Measurements from ENCODE around the gene FAM149B1.
A peak's percentile ranks its signal among the peaks of the same experiment; 100 is the strongest.

Gene FAM149B1

DNA sequence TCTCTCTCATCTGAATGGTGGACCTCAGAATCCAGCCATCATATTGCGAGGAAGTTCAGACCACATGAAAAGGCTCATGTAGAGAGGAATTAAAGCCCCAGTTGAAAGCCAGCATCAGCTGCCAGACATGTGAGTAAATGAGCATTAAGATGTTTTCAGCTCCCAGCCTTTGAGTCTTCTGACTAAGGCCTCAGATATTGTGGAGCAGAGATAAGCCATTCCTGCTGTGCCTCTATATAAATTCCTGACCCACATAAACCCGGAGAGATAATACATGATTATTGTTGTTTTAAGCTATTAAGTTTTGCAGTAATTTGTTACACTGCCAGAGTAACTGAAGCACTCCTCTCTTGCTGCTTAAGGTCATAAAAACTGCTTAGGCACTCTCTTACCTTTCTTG lies 14.6 kb downstream of the FAM149B1 start:
- no peak for DNase-seq

DNA sequence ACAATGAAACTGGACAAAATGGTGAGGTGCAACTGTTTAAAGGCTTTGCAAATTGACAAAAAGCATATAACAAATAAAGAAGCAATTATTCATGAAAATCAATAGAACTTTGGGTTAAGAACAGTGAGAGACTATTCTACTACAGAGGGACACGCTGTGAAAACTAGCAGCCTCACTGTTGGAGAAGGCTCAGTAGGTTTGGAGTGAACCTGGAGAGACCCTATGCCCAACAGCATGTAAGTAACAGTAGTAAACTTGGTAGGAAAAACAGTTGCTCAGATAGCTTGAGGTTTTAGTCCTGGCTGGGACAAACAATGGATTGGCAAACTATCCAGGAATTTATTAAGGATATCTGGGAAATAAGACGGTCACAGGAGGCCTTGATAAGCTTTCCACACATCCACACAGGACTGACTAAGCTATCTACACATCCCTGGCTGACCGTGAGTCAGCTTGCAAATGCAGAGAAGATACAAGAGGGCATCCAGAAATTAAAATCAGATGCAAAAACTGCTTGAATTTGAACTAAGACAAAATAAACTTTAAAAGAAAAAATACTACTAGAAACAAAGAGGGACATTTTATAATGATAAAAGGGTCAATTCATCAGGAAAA lies 15.9 kb downstream of the FAM149B1 start:
- DNase-seq, result no peak

DNA sequence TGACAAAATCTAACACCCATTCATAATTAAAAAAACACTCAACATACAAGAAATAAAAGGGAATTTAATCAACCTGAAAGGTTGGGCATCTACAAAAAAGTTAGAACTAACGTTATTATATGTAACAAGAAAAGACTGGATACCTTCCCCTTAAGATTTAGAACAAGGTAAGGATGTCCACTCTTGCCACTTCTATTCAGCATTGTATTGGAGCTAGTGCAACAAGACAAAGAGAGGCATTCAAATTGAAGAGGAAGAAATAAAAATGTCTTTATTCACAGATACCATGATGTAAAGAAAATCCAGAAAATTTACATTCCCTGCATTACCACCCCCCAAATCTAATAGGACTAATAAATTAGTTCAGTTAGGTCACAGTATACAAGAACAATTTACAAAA lies 18.3 kb downstream of the FAM149B1 start:
- DNase-seq, result no peak

DNA sequence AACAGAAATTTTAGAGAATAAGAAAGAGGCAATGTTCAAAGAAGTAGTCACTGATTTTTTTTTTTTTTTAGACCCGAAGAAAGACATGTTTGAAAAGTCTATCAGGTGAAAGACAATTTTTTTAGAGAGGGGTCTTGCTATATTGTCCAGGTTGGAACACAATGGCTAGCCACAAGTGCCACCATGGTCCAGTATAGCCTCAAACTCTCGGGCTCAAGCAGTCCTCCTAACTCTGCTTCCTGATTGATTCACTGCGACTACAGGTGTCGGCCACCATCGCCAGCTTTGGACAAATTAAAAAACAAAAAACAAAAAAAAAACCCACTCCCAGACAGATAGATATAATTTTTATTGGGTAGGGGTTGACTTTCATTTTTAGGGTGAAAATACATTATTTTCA lies 22.3 kb downstream of the FAM149B1 start:
- no peak for DNase-seq

DNA sequence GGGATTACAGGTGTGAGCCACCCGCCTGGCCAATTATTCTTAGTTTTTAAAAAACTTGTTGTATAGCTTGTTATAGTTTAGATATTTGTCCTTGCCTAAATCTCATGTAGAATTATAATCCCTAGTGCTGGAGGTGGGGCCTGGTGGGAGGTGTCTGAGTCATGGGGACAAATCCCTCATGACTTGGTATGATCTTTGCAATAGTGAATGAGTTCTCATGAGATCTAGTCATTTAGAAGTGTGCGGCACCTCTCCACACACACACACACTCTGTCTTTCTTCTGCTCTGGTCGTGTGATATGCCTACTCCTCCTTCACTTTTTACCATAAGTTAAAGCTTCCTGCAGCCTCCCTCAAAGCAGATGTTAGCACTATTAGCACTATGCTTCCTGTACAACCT lies 37.2 kb downstream of the FAM149B1 start:
- DNase-seq, result no peak

DNA sequence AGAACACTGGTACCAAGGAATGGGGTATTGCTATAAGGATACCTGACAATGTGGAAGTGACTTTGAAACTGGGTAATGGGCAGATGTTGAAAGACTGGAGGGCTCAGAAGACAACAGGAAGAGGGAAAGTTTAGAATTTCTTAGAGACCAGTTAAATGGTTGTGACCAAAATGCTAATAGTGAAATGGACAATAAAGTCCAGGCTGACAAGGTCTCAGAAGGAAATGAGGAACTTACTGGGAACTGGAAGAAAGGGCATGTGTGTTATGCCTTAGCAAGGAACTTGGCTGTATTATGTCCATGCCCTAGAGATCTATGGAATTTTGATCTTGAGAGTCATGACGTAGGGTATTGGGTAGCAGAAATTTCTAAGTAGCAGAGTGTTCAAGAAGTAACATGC lies 38.0 kb downstream of the FAM149B1 start:
- DNase-seq, result no peak

DNA sequence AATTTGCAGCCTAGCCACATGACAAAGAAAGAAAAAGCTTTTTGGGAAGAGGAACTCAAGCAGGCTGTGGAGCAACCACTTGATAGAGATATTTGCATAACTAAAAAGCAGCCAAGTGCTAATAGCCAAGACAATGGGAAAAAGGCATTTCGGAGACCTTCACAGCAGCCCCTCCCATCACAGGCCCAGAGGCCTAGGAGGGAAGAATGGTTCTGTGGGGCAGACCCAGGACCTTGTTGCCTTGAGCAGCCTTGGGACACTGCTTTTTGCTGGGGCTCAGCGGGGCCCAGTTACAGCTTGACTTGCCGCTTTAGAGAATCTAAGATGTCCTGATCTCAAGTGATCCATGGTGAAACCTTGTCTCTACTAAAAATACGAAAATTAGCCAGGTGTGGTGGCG lies 38.5 kb downstream of the FAM149B1 start:
- no peak for DNase-seq

DNA sequence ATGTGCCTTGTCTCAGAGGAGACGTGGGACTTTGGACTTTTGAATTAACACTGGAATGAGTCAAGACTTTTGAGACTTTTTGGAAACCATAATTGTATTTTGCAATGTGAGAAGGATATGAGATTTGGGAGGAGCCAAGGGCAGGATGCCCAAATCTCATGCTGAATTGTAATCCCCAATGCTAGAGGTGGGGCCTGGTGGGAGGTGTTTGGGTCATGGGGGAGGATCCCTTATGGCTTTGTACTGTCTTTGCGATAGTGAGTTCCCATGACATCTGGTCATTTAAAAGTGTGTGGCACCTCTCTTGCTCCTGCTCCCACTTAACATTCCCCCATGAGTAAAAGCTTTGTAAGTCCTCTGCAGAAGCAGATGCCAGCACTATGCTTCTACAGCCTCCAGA lies 40.0 kb downstream of the FAM149B1 start:
- DNase-seq, result no peak

DNA sequence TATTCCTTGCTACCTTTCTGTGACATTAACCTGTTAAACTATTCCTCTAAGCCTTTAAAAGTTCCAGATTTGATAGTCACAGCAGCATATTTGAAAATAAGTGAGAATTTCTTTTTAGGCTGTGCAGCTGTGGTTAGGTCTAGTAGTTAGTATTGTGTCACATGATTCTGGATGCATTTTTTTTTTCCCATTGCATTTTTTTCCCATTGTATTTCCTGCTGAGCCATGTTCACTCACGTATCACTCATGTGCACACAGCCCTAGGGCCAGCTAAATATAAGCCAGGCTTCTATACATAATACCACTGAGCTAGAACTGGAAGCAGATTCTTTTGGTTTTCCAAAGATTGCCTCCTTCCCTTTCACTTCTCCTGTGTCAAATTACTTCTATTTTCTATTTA lies 41.8 kb downstream of the FAM149B1 start:
- DNase-seq, result no peak

DNA sequence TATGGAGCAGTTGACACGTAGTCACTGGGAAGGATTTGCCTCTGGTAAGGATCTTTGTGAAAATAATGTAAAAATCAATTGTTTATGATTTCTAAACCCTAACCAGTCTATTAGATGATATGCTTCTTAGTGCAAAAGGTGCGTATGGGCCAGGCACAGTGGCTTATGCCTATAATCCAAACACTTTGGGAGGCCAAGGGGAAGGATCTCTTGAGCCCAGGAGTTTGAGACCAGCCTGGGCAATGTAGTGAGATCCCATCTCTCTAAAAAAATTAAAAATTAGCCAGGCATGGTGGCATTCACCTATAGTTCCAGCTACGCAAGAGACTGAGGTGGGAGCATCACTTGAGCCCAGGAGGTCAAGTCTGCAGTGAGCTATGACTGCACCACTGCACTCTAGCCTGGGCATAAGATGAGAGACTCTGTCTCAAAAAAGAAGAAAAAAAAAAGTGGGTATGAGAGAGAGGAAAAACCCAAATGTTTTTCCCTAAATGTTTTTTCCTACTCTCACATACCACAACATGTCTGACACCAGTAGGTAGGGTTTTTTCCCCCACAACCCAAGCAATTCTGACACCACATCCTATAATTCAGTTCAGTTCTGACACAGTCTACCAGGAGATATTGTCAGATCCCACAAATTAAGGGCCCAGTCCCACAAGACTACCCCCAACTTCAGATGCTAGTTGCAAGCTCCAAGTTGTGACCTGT lies 42.6 kb downstream of the FAM149B1 start:
- DNase-seq, result no peak

DNA sequence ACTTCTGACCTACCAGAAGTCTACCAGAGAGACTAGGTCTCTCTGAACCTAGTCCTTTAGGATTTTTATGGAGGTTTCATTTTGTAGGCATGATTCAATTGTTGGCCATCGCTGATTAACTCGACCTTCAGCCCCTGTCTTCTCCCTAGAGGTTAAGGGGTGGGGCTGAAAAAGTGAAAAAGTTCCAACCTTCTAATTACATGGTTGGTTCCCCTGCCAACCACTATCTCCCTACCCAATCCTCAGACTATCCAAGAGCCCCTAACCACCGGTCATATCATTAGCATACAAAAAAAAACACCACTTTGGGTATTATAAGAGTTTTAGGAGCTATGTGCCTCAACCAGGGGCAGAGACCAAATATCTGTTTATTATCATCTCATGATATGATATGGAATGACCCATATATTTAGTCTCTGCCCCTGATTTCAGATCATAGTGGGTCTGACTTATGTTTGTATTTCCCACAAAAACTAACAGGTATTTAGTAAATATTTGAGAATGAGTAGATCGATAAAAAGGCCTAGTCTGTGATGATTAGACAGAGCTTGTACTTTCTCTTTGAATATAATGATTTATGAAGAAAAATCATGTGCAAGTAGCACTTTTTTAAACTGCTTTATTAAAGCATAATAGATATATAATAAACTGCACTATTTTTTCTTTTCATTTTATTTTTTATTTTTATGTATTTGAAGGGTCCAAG lies 43.3 kb downstream of the FAM149B1 start:
- DNase-seq, result no peak

DNA sequence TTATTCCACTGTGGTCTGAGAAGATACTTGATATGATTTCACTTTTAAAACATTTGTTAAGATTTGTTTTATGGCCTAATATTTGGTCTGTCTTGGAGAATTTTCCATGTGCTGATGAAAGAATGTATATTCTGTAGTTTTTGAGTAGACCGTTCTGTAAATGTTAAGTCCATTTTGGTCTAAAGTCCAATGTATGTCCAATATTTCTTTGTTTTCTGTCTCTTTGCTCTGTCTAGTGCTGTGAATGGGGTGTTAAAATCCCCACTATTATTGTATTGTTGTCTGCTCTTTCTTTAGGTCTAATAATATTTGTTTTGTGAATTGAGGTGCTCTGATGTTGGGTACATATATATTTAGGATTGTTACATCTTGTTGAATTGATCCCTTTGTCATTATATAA lies 47.8 kb downstream of the FAM149B1 start:
- no peak for DNase-seq

DNA sequence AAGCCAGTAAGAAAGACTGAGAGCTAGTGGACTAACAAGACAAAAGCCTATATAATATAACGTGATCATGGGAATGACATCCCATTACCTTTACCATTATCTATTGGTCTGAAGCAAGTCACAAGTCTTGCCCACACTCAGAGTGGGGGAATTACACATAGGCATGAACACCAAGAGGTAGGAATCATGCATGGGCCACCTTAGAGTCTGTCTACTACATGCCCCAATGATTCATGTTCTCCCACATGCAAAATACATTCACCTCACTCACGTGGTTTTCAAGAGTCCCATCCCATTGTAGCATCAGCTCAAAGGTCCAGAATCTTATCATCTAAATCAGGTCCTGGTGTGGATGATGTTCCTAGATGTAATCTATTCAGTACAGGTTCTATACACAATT lies 49.7 kb downstream of the FAM149B1 start:
- DNase-seq, result no peak

DNA sequence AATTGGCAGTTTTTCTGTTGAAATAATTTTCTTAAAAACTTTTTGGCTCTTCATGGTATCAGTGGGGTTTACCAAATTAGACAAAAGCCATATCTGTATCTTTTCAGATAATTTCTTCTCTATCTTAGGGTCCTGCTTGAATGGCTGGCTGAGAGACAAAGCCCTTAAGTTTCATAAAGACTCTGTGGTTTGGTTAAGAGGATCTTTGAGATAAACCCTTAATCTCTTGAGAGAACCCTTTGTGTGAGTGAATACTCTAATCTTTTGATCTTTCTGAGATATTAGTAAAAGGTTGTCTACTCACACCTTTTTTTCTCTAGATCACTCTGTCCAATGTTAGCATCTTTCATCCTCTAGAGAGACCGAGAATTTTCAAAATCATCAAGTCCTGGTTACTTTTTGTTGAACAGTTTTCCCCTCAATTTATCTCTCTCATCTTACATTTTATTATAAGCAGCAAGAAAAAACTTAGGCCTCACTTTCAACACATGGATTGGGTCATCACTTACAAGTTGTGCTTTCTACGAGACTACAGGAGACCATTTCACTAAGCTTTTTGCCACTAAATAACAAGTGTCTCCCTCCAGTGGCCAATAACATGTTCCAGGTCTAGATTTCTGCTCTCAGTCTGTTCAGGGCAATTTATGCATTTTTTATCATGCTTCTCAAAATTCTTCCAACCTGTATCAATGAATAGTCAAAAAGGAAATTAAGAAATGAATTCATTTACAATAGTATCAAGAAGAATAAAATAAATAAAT lies 50.7 kb downstream of the FAM149B1 start:
- DNase-seq, result peak; percentile 77

DNA sequence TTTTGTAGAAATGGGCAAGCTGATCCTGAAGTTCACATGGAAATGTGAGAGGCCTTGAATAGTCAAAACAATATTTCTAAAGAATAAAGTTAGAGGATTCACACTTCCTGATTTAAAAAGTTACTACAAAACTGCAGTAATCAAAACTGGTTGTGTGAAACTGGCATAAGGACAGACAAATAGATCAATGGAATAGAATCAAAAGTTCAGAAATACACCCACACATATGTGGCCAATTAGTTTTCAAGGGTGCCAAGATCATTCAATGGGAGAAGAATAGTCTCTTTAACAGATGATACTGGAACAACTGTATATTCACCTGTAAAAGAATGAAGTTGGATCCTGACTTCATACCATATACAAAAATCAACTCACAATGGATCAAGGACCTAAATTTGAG lies 51.5 kb downstream of the FAM149B1 start:
- DNase-seq, result no peak

DNA sequence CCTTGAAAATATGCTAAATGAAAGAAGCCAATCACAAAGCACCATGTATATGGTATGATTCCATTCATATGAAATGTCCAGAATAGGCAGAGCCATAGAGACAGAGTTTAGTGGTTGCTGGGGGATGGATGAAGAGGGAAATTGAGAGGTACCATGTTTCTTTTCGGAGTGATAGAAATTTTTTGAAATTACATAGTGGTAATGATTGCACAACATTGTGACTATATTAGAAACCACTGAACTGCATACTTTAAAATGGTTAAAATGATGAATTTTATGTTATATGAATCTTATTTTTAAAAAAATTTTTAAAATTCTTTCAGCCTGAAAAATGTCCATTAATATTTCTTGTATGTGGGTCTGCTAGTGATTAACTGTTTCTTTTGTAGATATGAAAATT lies 53.1 kb downstream of the FAM149B1 start:
- DNase-seq, result no peak

DNA sequence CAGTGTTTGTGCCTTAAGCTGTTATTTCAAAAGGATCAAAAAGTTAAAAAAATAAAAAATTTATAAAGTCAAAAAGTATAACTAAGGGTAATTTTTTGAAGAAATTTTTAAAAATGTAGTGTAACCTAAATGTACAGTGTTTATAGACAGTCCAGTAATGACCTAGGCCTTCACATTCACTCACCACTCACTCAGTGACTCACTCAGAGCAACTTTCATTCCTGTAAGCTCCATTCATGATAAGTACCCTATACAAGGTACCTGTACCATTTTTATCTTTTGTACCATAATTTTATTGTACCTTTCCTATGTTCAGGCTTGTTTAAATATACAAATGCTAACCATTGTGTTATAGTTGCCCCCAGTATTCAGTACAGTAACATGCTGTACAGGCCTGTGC lies 57.6 kb downstream of the FAM149B1 start:
- DNase-seq, result no peak

DNA sequence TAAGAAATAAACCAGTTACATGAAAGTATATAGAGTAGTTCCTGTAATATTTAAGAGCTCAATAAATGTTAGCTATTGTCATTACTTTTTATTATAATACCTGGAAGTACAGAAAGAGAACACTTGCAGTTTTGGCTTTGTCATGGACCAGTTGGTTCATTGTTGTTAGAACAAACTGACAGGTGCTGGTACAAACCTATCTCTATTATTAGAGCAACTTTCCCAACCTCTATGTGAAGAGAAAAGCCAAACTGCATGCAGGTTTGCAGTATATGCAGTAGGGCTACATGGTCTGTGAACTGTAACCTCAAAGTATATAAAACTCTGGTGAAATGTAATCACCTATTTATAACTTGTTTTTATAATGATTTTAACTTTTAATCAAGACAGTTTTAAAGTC lies 58.7 kb downstream of the FAM149B1 start:
- no peak for DNase-seq

DNA sequence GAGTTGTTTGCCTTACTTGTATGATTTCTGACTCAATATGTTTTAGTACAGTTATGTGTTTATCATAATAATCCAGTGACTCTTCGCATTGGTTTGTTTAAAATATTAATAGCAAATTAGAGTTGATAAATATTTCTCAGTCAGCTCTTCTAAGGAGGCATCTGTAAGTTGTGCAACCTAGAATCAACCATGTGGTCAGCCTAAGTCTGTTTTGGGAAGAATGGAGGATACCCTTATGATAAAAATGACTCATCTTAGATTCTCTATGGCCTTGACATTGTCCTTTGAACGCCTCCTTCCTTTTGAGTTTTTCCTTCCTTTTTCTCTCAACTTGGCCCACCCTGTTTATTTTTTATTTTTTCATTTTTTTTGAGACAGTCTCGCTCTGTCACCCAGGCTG lies 60.3 kb downstream of the FAM149B1 start:
- DNase-seq, result no peak

DNA sequence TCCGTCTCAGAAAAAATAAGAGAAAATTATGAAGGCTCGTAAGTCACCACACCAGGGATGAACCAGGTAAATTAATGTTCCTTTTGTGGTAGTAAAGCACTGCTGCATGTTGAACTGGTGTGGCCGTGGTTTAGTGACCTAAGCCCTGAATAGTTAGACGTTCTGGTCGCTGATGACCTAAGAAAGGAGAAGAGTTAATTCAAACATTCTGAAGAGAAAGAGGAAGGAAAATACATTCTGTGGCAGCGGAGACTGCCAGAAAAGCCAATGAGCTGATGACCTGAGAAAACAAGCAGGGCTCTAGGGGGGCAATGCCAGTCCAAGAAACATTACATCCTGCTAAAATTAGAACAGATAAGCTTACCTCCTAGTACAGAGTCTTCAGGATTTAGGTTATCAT lies 61.6 kb downstream of the FAM149B1 start:
- peak; percentile 49 for DNase-seq

DNA sequence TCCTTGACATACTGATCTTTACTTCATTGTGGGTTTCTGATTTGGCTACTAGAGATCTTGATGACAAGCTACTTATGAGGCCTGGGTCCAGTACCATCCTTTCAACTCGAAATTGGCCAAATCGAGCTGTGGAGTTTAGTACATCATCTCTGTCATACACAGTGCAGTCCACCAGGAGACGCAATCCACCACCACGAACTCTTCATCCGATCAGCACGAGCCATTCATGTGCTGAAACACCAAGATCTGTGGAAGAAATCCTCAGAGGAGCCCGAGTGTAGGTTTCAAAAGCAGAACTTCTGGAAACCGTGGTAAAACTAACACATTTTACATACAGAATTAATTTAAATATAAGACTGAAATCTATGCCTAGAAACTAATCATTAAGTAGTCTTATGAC lies 65.0 kb downstream of the FAM149B1 start:
- peak; percentile 70 for DNase-seq

DNA sequence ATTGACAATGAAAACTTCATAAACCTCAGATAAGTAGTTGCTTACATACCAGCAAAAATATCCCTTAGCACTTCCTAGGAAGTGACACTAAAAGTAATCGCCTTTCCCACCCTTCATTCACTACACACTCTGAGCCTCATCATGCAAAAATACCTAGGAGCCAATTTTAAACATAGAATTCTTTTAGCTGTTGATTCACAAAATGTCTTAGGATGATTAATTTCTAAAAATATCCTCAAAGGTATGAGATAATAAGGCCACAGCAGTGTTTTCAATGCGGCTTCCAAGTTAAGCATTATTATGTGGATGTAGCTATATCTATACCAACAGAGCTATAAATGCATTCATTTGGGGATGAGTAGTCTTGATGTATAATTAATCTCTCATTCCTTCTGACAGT lies 66.0 kb downstream of the FAM149B1 start:
- no peak for DNase-seq

DNA sequence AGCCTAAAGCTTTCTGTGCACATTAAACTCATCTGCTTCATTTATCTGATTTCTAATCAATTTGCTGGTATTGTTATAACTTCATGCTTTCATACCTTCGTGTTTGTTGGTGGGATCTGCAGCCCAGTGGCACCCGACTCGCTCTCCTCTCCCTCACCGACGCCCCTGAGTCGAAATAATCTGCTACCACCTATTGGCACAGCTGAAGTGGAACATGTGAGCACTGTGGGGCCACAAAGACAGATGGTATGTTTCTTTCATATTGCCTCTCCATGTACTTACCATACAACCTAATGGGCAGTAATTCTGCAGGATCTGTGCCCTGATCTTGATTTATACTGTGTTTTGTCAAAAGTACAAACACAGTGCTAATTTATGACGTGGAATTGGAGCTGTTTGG lies 66.8 kb downstream of the FAM149B1 start:
- DNase-seq, result peak; percentile 32
